ENCODE data around the gene RRH. TPM values are rescaled to one million over a fixed set of nuclear protein-coding genes. Genes with fewer than 3 reads are reported as not detected.
"Not testable (repeated sequence)": the region's sequence is repeated elsewhere in the genome, so short reads cannot be mapped to it uniquely, and the experiment has no call there.

RRH gene, protein sequence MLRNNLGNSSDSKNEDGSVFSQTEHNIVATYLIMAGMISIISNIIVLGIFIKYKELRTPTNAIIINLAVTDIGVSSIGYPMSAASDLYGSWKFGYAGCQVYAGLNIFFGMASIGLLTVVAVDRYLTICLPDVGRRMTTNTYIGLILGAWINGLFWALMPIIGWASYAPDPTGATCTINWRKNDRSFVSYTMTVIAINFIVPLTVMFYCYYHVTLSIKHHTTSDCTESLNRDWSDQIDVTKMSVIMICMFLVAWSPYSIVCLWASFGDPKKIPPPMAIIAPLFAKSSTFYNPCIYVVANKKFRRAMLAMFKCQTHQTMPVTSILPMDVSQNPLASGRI
- total RNA-seq: under 1 TPM in 1 of 2 donors, not detected in 1; 0.31 TPM

DNA sequence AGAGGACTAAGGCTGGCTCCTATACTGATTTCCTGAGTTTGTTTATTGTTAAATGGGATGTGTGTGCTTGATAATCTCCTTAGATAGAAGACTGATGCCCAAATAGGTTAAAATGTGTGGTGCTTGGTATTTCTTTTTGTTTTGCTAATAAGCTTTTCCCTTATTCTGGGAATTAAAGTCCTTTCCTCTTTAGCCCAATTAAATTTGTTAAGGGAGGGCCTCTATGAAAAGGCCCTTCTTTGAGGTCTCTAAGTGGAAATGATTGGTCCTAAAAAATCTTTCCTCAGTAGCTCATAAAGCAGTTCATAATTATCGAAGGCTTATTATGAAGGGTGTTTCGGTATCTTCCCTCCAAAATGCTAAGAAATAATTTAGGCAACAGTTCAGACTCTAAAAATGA, at the start of gene RRH:
Gene RRH (plus strand): TSS at position 301 of the 400 bp plus-strand sequence. CDS start 56 bp downstream, at position 357.
- DNase-seq (ENCODE audit: low spot score) (no peak), ATAC-seq (no peak)
- Mint-ChIP-seq H3K9me3 (no peaks in the 10 kb centered on the region), H3K27me3 (no peaks in the 10 kb centered on the region), H3K27ac (no peak within 1 kb of the TSS), H3K36me3 (peaks cover 7% of the 10 kb centered on the region), H3K4me3 (no peak within 1 kb of the TSS), H3K4me1 (ENCODE audit: low read depth in 2 of 2) (no peaks in the 10 kb centered on the region)

DNA sequence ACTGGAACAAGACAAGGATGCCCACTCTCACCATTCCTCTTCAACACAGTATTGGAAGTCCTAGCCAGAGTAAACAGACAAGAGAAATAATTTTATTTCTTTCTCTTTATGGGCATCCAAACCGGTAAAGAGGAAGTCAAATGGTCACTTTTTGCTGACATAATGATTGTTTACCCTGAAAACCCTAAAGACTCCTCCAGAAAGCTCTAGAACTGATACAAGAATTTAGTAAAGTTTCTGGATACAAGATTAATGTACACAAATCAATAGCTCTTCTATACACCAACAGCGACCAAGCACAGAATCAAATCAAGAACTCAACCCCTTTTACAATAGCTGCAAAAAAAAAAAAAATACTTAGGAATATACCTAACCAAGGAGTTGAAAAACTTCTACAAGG, 45.7 kb upstream of the RRH start:
- H3K4me3 Mint-ChIP-seq; H3K27ac Mint-ChIP-seq; H3K4me1 Mint-ChIP-seq (ENCODE audit: low read depth in 2 of 2); DNase-seq (ENCODE audit: low spot score); ATAC-seq; H3K9me3 Mint-ChIP-seq; H3K36me3 Mint-ChIP-seq: not testable (repeated sequence)
- H3K27me3 Mint-ChIP-seq: peaks cover 23 to 40% of the 10 kb centered on the region in 2 donors

DNA sequence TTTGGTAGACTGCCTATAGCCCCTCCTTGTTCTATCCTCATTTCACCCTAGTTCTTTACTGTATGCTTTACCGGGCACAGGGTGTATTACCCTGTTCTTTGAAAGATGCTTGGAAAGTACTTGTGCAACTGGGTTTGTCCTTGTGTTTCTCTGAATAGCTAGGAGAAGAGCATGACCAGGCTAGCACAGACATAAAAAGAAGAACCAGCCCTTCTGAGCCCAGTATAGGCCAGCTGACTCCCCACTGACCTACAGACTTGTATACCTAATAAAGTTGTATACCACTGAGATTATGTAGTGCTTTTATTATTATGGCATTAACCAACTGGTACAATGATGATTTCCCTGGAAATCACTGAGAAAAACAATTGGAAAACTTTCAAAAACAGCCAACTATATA, 40.9 kb upstream of the RRH start:
- Mint-ChIP-seq H3K27me3 (peaks cover 35 to 42% of the 10 kb centered on the region in 2 donors), H3K4me1 (ENCODE audit: low read depth in 2 of 2) (no peaks in the 10 kb centered on the region), H3K9me3 (no peaks in the 10 kb centered on the region), H3K27ac (no peak overlapping the region), H3K36me3 (peaks cover 5% of the 10 kb centered on the region), H3K4me3 (no peak overlapping the region)
- ATAC-seq: no peak
- DNase-seq (ENCODE audit: low spot score): no peak

DNA sequence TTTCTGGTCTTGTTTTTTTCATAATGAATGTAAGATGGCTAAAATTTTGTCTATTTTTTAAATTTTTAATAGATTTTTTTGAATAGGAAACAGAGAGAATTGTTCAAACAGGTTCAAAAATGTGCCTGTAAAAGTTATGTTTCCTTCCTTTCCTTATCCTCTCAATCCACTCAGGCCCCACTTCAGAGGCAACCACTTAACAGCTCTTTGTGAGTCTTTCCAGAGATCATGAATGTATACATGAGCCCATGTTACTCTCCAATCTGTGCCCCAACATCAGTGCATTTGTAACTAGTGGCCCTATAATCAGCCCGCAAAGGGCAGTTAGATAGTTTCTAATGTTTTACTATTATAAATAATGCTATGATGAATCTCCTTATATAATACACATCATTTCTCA, 40.0 kb upstream of the RRH start:
- H3K27ac Mint-ChIP-seq: no peak overlapping the region
- no peak overlapping the region for H3K4me3 Mint-ChIP-seq
- H3K4me1 Mint-ChIP-seq (ENCODE audit: low read depth in 2 of 2): no peaks in the 10 kb centered on the region
- H3K27me3 Mint-ChIP-seq: peaks cover 35 to 48% of the 10 kb centered on the region in 2 donors
- ATAC-seq (no peak), DNase-seq (ENCODE audit: low spot score) (no peak)
- peaks cover 5% of the 10 kb centered on the region for H3K36me3 Mint-ChIP-seq
- no peaks in the 10 kb centered on the region for H3K9me3 Mint-ChIP-seq

DNA sequence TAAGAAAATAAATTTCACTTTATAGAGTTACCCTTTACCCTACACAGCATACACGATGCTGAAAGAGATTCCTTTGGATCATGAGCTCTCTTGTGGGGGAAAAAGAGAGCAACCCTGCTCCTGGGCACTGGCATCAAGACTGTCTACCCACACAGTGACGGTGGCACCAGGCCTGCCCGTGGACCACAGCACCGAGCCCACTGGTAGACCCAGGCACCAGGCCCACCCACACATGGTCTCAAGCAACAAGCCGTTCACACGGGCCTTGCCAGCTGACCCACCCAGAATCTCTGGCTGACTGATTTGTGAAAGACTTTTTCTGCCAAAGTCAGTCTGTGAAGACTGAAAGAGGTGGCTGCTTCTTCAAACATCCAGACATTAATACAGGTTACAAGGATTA, 32.7 kb upstream of the RRH start:
- Mint-ChIP-seq H3K27me3 (peaks cover 34 to 47% of the 10 kb centered on the region in 2 donors), H3K4me3 (no peak overlapping the region), H3K36me3 (peaks cover 18% of the 10 kb centered on the region), H3K27ac (no peak overlapping the region), H3K4me1 (ENCODE audit: low read depth in 2 of 2) (no peaks in the 10 kb centered on the region), H3K9me3 (peaks cover 10% of the 10 kb centered on the region)
- DNase-seq (ENCODE audit: low spot score) (no peak), ATAC-seq (no peak)

DNA sequence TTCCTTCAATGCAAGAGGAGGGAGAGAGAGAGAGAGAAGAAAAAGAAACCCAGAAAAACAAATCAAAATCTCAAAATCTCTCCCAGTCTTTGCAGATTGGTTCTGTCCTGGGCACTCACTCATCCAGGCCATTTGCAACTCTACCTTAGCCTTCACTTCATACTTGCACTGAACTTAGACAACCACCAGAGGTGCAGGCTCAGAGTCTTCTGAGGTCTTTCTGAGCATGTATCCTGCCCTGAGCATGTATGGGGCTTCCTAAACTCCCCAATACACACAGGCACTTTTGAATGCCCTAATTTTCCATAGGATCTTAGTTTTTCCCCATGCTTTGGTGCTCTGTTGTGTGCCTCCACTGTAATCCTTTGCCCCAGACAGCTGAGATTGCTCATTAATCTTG, 28.9 kb upstream of the RRH start:
- Mint-ChIP-seq H3K27me3 (peaks cover 17 to 22% of the 10 kb centered on the region in 2 donors), H3K9me3 (peaks cover 10% of the 10 kb centered on the region), H3K4me3 (no peak overlapping the region), H3K4me1 (ENCODE audit: low read depth in 2 of 2) (no peaks in the 10 kb centered on the region), H3K36me3 (peaks cover 13% of the 10 kb centered on the region), H3K27ac (no peak overlapping the region)
- ATAC-seq (no peak), DNase-seq (ENCODE audit: low spot score) (no peak)

DNA sequence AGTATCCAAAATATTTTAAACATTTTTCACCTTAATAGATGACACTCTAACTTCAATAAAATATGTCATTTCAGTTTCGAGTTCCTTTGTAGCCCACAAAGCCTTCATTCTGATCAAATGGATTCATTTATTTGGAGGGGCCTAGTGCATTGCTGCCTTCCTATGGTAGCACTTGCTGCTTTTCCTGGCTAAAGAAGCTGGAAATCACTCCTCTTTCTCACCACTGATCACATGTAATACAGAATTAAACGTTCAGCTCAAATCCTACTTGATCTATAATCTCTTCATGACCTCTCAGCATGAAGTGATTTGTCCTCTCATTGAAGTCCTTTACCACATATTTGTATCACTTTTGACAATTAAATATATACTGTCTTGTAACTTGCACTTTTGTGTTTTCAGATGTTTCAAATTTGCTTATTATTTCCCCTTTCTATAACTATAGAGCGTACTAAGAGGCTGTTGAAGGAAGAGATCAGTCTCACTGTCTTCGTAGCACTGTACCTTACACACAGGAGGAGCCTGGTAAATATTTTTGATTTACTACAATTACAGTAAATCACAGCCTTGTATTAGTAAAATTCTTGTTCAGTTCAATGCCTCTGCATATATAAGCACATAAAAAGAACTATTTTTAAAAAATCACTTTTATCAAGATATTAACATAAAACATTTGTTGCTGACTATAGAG, 26.5 kb upstream of the RRH start:
- no peak overlapping the region for H3K4me3 Mint-ChIP-seq
- H3K27ac Mint-ChIP-seq: no peak overlapping the region
- H3K9me3 Mint-ChIP-seq: no peaks in the 10 kb centered on the region
- ATAC-seq (no peak), DNase-seq (ENCODE audit: low spot score) (no peak)
- peaks cover 6 to 10% of the 10 kb centered on the region in 2 donors for H3K27me3 Mint-ChIP-seq
- H3K4me1 Mint-ChIP-seq (ENCODE audit: low read depth in 2 of 2): no peaks in the 10 kb centered on the region
- peaks cover 2% of the 10 kb centered on the region for H3K36me3 Mint-ChIP-seq

DNA sequence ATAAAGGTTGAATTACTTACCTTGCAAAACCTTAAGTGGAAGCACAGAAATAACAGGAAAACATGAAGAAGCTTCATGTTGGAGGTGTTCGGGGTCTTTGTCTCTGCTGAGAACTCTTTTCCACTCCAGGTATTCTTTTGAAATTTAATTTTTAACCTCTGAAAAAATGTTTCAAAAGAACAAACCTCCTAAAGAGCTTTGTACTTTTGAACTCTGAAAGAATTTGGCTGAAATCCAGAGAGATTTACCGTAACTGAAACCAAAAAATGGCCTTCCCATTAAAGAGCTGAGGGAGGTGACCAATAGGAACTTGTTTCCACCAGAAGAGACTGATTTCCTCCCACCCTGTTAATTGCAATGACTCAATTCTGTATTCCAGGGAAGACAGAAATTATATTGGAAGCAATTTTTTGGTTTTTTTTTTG, 25.9 kb upstream of the RRH start, which contains the start of gene CFI:
Gene CFI (minus strand): TSS at position 105 of the 425 bp plus-strand sequence. CDS start 28 bp downstream, at position 77.
- Mint-ChIP-seq H3K27ac (no peak within 1 kb of the TSS), H3K9me3 (no peaks in the 10 kb centered on the region), H3K4me3 (no peak within 1 kb of the TSS), H3K4me1 (ENCODE audit: low read depth in 2 of 2) (no peaks in the 10 kb centered on the region), H3K36me3 (no peaks in the 10 kb centered on the region), H3K27me3 (peaks cover 6 to 10% of the 10 kb centered on the region in 2 donors)
- DNase-seq (ENCODE audit: low spot score) (no peak), ATAC-seq (no peak)

DNA sequence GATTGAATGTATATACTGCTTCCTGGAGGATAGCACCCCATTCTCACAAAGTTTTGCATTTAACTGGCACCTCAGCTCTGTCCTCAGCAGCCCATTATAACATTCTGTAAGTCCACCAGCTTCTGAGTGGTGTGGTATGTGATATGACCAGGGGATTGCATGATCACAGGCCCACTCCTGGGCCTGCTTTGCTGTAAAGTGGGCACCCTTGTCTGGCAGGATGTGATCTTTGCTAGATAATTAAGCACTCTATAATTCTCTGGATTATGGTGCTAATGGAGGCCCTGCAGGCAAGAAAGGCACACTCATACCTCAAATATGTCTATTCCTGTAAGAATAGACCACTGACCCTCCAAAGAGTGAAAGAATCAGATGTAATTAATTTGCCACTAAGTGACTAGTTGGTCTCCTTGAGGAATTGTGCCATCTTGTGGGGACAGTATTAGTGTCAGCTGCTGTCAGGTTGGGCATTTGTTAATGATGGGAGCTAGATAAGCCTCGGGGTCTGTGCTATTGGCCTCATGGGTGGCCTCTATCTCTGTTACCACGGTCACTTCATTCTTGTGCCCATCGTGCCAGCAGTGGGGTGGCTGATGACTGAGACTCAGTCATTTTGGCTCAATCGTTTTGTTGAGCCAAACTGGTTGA, 23.7 kb upstream of the RRH start:
- Mint-ChIP-seq H3K27ac (no peak overlapping the region), H3K9me3 (no peaks in the 10 kb centered on the region), H3K27me3 (peaks cover 6 to 8% of the 10 kb centered on the region in 2 donors), H3K4me1 (ENCODE audit: low read depth in 2 of 2) (no peaks in the 10 kb centered on the region), H3K4me3 (no peak overlapping the region), H3K36me3 (no peaks in the 10 kb centered on the region)
- ATAC-seq: no peak
- no peak for DNase-seq (ENCODE audit: low spot score)

DNA sequence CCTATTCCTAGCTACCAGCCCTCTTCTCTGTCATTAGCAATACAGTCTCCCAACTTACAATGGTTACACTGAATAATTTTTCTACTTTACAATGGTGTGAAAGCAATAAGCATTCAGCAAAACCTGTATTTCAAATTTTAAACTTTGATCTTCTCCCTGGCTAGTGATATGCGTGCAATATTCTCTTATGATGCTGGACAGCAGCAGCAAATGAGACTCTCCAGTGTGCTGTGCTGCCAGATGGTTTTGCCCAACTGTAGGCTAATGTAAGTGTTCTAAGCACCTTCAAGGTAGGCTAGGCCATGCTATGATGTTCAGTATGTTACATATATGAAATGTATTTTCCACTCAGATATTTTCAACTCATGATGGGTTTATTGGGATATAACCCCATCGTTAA, 18.1 kb upstream of the RRH start:
- H3K4me1 Mint-ChIP-seq (ENCODE audit: low read depth in 2 of 2): peaks cover 2 to 3% of the 10 kb centered on the region in 2 donors
- ATAC-seq: no peak
- no peaks in the 10 kb centered on the region for H3K9me3 Mint-ChIP-seq
- H3K27ac Mint-ChIP-seq: no peak overlapping the region
- H3K27me3 Mint-ChIP-seq: peaks cover 12 to 20% of the 10 kb centered on the region in 2 donors
- no peak for DNase-seq (ENCODE audit: low spot score)
- no peak overlapping the region for H3K4me3 Mint-ChIP-seq
- no peaks in the 10 kb centered on the region for H3K36me3 Mint-ChIP-seq

DNA sequence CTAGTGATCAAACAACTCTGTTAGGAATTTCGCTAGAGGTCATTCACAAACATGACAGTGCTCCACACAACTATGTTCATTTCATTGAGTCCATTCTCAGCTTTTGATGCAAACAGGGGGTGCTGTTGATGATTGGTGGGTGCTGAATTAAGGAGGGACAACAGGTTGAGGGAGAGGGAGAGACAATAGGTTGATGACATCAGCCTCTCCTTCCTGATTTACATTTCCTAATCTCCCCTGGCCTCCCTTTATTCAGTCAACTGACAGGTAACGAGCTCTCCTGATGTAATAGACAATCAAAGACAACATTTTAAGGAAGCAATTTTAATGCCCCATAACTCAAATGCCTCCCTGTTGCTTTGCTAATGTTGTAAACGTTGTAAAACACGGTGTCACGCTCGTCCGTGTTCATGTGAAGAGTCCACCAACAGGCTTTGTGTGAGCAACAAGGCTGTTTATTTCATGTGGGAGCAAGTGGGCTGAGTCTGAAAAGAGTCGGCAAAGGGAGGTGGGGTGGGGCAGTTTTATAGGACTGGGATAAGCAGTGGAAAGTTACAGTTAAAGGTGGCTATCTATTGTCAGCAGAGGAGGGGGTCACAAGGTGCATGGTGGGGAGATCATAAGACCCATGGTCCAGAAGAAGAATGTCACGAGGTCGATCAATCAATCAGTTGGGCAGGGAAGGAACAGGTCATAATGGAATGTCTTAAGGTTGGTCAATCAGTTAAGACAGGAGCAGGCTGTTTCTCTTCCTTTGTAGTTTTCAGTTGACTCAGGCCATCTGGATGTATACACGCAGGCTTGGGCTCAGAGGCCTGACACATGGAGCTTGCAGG, 17.0 kb upstream of the RRH start:
- no peak overlapping the region for H3K27ac Mint-ChIP-seq
- H3K36me3 Mint-ChIP-seq: peaks cover 5% of the 10 kb centered on the region
- no peaks in the 10 kb centered on the region for H3K9me3 Mint-ChIP-seq
- no peak overlapping the region for H3K4me3 Mint-ChIP-seq
- H3K27me3 Mint-ChIP-seq: peaks cover 12 to 16% of the 10 kb centered on the region in 2 donors
- DNase-seq (ENCODE audit: low spot score) (no peak), ATAC-seq (no peak)
- peaks cover 9 to 11% of the 10 kb centered on the region in 2 donors for H3K4me1 Mint-ChIP-seq (ENCODE audit: low read depth in 2 of 2)

DNA sequence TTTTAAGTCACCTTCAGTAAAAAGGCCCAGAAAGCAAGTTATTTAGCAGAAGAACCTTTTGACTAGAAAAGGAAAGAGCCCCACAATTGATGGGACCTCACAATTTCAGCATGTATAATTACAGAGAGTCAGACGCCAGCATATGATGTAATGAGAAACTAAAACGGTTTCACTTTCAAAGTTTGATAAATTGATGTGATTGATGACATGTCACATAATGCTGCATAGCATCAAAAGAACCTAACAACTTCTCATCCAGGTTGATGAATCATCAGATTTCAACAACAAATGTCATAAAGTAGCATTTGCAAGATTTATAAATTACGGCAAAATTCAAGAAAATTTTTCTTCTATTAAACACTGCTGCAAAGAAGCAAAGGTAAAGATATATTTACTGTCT, 16.1 kb upstream of the RRH start:
- Mint-ChIP-seq H3K27ac (no peak overlapping the region), H3K4me1 (ENCODE audit: low read depth in 2 of 2) (peaks cover 19 to 20% of the 10 kb centered on the region in 2 donors), H3K27me3 (peaks cover 12 to 16% of the 10 kb centered on the region in 2 donors), H3K9me3 (no peaks in the 10 kb centered on the region), H3K36me3 (peaks cover 12% of the 10 kb centered on the region), H3K4me3 (no peak overlapping the region)
- DNase-seq (ENCODE audit: low spot score) (no peak), ATAC-seq (no peak)

Measured in natural killer cell treated with Interleukin-12 subunit alpha and Interleukin-12 subunit beta and Interleukin-15 and Interleukin-18, amount 100 ng/mL, for 72 hours (primary cell).